Measurements from ENCODE around the gene CD69.

The CD69 gene

DNA sequence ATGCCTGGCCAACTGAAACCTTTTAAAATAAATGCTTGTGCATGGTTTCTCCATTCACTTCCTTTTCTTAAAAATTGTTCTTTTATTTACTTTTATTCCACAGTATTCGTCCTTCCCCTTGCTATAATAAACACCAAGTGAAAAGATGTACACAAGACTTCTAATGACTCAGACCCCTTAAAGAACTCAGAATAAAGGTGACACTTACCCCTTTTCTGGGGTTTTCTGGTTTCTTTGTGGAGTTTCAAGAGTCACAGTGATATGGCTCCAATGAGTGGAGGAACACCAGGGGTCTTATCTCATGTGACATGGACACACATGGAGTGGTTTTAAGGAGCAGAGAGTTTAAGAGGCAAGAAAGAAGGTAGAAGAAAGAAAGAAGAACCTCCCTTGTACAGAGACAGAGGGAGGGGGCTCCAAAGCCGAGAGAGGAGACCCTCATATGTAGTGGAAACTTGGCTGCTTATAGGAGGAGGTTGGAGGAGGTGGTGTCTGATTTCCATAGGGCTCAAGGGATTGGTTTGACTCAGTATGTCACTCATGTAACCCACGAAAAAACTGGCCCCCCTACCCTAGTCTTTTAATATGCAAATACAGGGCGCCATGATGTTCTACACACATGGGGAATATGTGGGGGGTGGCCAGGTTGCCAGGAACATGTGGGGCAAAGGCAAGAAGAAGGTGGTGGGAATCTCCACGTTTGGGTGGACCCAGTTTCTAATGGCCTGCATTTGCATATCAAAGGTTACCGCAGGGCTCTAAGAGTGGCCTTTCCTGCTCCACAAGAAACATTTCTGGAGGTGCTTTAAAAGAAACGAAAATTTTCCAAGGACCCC, 22.1 kb upstream of the CD69 start:
- DNase-seq (ENCODE audit: low spot score), result no peak

DNA sequence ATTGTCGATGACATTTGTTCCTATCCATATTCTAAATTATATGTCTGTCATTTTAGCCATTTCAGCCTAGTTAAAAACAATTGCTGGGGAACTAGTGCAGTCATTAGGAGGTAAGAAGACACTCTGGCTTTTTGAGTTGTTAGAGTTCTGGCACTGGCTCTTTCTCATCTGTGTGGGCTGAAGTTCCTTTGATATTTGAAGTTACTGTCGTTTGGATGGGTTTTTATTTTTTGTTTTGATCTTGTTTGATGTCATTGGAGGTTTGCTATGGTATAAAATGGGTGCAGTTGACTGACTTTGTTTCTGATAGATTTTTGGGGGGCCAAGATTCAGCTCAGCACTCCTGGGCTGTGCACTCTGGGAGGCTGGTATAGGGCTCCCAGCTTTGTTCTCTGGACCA, 20.7 kb upstream of the CD69 start:
- no peak for DNase-seq (ENCODE audit: low spot score)

DNA sequence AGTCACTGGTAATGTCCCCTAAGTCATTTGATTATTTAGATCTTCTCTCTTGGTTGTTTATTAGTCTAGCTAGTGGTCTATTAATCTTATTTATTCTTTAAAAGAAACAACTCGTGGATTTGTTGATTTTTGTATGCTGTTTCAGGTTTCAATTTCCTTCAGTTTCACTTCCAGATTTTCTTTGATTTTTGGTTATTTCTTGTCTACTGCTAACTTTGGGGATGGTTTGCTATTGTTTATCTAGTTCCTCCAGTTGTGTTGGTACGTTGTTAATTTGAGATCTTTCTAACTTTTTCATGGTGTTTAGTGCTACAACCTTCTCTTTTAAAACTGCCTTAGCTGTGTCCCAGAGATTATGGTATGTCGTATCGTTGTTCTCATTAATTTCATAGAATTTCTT, 18.5 kb upstream of the CD69 start:
- no peak for DNase-seq (ENCODE audit: low spot score)

DNA sequence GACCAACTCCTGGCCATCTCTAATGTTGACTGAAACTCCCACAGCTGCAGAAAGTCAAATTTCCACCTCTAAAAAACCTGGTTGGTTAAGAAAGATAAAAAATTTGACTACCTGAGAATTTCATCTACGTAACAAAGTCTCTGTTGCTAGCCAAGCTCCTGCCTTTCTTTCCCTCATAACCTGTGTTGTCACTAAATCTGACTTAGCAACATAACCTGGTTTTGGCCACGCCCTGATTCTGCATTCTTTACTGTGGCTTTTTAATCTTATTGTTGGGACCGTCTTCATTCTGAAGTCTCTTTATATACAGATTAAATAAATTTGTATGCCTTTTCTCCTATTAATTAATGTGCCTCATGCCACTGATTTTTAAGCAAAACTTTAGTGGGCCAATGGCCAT, 16.1 kb upstream of the CD69 start:
- DNase-seq (ENCODE audit: low spot score), result no peak

DNA sequence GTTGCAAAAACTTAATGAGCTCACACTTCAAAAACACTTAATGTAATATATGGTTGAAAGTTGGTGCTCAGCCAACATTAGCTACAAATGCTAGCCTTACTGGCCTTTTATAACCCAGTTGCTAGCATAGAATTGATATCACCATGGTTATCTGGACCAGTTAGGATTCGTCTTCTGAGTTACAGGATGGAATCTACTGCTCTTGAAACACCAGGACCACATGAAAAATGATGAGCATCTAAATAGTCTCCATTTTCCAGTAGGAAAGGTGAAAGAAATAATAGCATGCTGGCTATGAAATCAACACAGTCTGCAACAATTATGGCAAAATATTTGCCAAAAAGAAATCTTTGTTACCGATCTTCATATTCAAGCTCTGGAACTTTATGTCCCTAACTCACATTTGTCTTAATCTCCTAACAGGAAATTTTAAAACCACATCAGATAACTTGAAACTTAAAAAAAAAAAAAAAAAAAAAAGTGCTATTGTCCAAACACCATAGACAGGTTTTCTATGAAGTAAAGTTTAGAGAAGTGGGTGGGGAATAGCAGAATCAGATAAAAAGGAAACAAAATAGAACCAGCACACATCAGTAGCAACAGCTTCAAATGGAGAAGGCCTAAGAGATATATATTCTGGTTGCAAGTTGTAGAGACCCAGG, 12.6 kb upstream of the CD69 start:
- no peak for DNase-seq (ENCODE audit: low spot score)

DNA sequence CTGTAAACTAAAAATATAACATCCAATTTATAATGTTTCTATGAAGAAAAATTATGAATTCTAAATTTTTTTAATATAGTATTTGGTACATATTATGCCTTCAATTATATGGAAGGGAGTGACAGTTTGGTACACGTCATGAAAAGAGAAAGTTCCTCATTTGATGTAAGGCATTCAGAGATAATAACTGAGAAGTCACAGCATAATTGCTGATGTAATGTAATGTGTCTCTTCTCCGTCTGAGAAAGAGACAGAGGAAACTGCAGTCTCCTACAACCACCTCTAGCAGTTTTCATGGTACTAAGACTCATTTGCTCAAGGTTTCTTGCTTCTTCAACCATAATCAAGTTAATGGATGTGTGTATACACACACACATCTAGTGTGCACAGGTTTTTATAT, 2.3 kb upstream of the CD69 start:
- DNase-seq (ENCODE audit: low spot score), result no peak

DNA sequence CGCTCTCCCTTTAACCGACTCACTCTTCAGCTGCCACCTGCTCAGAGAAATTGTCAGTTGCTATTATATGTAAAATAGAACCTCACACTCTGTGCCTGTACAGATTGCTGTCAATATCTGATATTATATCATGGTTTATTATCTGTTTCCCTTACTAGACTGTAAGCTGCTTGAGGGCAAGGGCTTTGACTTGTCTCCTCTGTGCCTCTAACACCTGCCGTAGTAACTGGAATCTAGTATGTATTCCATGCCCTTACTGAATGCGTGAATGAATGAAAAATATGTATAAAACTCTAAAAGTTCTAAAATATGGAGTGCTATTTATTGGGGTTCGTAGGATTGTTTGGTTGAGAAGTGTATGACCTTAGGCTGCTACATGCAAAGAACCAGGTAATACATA, 1.7 kb upstream of the CD69 start:
- DNase-seq (ENCODE audit: low spot score), result no peak

DNA sequence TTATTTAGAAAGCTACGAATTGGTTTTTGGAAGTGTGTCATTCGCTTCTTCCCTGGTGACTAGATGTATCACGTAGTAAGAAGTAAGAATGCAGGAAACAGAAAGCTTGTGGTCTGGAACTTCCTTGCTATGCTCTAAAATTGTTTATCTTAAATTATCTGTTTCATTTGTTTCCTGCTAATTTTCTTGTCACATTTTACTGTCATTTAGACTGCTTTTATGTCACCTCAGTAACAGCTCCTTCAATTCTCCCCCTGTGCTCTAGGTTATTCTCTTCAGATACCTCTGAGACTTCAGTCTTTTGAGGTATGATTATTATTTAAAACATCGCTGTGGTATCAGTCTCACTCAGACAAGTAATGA, 699 bp upstream of the CD69 start:
- DNase-seq (ENCODE audit: low spot score), result no peak

DNA sequence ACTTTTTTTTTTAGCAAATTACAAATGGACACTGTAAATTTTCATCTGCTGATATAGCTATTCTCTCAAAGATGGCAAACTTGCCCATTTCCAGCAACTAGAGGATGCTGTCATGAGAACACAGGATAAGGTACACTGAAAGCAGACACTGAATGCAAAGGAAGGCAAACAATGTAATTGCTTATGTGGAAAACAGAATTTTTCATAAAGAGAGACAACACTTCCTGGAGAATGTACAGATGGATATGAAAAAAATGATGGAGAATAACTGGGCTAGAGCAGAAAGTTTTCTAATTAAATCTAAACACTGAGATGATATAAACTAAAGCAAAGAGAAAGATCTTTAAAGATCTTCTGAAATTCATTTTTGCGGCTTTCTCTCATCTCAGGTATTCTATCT, 581 bp downstream of the CD69 start:
- DNase-seq (ENCODE audit: low spot score), result no peak

DNA sequence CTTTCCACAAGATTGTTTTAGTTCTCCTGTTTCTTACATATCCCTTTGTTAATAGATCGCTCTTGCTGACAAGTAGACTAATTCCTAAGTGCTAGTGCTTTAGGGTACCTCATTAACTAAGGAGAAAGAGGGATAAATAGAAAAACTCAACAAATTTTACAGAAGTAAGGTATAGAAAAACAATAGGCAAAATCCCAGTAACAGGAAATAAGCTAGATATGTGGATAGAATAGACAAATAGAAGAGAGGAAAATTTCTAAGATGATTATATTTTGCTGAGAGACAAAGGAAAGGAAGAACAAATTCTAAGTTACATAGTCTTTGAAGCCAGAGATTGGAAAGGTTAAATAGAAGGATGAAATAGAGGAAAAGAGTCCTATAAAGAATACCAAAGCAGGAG, 1.0 kb downstream of the CD69 start:
- no peak for DNase-seq (ENCODE audit: low spot score)

DNA sequence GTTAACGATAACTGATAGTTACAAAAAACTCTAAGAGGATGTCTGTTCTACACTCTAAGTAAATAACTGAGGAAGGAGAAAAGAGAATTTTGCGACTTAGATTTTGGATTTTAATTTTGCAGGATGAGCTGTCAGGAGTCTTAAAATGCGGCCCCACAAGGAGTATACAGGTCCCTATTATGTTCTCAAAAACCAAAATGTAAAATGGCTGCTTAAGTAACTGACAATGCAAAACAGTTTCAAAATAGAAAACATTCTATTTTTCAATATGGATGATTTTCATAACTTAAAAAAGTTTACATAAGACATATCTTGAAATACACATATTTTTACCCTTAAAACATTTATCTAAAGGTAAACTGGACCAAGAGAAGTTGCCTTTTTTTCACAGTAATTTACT, 2.6 kb downstream of the CD69 start:
- no peak for DNase-seq (ENCODE audit: low spot score)

DNA sequence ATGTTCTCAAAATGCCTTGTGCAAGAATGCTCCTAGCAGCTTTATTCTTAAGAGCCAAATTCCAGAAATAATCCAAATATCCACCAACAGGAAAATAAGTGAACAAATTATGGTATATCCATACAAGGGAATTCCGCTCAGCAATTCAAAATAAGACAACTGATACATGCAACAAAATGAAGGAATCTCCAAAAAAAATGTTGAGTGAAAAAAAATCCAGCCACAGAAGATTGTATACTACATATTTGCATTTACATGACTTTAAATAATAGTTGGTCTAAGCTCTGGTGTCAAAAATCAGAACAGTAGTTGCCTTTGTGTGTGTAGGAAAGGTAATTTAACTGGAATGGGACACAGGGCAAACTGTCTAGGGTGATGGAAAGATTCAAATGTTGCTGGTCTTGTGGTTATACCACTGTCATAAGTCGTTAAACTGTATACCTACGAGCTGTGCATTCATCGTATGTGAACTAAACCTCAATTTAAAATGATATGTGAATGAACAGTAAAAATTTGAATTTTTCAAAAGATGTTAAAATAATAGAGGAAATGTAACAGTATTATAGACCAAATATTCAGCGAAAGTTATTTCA, 3.2 kb downstream of the CD69 start:
- no peak for DNase-seq (ENCODE audit: low spot score)

DNA sequence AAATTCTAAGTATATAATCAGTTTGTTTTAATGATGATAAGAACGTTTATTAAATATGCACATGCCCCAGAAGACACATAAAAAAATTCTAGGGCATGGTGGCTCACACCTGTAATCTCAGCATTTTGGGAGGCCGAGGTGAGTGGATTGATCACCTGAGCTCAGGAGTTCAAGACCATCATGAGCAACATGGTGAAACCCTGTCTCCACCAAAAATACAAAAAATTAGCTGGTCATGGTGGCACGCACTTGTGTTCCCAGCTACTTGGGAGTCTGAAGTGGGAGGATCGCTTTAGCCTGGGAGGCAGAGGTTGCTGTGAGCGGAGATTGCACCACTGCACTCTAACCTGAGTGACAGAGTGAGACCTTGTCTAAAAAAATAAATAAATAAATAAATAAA, 4.0 kb downstream of the CD69 start:
- DNase-seq (ENCODE audit: low spot score), result no peak

DNA sequence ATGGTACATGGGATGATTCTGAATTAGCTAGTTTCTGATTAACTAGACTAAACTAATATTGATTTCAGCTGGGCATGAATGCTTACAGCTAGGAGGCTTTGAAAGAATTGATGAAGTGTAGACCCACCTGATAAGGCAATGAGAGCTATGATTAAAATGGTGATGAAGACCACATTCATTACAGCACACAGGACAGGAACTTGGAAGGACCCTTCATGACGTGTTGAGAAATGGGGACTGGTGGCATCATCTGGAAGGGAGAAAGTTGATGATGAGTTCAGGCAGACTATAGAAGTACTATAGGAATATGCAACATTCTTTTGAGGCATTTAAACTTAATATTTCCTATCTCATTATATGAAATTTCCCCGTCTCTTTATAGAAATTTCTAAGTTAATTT, 4.5 kb downstream of the CD69 start:
- no peak for DNase-seq (ENCODE audit: low spot score)

DNA sequence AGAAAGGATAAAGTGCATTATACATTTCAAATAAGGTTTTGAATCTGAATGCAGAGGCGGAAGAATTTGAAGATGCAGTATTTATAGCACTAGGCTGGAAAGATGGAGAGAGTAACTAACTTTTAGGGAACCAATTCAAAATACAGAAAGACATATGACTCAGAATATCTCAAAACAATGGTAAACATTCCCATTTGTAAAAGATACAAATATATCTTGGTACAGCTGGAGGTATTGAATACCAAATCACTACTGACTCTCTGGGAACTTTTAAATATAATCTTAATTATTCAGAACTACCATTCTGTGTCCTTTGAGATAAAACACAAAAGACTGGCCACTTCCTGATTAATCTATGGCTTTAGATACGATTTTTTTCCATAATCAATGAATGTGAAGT, 5.1 kb downstream of the CD69 start:
- no peak for DNase-seq (ENCODE audit: low spot score)

DNA sequence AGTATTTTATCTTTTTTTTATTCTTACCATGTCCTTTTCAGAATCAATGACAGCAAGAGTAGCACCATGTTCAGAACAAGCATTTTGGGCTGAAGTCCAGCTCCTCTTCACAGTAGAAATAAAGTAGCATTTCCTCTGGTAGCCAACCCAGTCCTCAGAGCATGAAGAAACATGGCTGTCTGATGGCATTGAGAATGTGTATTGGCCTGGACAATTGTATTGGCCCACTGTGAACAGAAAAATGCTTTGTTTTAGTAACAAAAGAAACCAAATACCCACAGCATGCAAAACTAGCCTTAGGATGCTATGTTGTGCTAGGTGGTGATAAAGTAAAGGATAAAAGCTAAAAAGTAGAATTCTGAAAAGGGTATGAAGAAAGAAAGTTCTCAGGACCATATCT, 5.7 kb downstream of the CD69 start:
- no peak for DNase-seq (ENCODE audit: low spot score)

DNA sequence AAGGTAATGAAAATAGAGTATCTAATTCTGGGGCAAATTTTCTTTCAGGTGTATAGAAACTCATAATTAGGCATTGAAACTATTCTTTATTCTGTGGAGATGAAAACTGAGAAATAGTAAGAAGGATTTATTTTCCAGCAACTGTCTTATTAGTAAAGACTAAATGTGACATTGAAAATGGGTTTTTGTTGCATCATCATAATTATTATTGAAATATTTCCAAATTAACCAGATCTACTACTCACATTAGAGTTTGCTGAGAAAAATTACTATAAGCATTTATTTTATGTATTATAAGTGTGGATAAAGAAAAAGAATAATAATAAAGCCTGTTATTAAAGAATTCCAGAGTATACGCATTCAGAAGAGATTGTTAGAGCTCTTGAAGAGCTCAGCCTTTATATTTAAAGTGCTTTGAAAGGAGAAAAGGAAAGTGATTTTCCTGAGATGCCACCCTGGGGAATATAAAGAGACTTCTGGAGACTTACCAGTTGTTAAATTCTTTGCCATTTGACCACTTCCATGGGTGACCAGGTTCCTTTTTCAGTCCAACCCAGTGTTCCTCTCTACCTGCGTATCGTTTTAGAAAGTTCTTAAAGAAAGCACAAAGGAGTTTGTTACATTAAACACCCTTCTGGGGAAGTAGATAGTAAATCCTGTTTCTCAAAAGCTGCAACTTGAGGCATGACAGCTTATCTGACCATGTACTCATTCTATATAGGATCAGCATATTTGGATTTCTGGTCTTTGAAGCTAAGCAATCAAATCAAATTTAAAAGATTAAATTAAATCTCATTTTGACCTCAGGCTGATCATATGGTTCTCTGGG, 6.4 kb downstream of the CD69 start:
- DNase-seq (ENCODE audit: low spot score), result no peak

DNA sequence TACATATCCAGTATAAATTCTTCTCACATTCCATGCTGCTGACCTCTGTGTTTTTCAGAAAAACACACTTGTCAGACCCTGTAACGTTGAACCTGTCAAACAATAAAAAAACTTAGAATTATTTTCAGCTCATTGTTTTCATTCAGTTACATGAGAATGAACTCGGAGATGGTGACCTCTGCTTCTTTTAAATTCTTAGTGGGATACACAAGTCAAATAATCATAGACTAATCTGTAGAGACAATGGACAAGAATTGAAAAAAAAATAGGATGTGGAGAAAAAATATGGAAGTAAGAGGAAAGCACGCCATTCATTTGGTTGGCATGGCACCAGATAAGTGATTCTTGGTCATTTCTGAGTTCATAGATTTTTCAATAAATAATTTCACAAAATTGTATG, 7.2 kb downstream of the CD69 start:
- no peak for DNase-seq (ENCODE audit: low spot score)

DNA sequence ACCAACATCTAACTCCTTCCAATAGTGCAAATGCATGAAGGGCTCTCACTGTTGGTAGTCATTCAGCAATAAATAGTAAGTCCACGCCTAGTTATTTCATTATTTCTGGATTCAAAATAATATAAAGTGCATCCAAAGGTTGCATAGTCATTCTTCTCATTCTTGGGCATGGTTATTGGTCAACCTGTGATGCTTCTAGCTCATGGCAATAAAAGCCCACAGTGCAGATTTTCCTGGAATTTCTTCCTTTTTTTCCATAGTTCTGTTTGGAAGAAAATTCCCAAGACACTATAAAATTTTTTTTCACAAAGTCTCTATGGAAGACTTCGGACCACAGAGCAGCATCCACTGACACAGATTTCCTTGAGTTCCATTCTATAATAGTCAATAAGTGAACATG, 7.6 kb downstream of the CD69 start:
- no peak for DNase-seq (ENCODE audit: low spot score)

DNA sequence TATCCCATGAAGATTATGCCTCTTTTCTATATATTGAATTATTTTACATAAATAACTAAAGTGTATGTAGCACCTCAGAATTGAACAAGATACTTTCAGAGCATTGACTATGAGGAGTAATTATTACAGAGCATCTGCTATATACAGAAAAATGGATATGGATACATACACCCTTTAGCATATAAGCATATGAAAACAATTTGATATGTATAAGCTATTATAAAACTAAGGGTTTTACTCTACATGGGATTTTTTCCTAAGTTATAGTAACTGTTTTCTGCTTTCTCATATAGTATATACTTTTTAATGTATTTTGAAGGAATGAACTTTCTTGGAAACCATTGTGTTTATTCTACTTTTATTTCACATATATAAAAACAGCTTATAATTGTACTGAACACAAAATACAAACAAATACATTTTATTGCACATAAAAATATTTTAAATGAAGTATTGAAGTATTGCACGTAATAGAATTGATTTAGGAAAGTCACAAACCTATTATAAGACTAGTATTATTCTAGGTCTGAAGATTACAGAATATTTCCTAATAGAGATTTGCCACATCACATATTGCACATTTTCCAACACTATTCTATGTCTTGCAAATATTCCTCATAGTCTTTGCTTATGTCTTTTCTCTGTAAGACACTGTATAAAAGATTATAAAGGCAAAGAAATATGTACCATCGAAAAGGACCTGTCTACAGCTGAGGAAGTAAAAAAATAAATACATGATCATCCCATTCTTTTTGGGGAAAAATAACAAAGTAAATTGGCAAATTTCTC, 8.4 kb downstream of the CD69 start:
- no peak for DNase-seq (ENCODE audit: low spot score)
